MM.1S (cell line): ENCODE measurements around the gene CCSER2.

ENCODE experiments used
- DNase-seq: peaks from one replicate; pipeline ENCODE4 v3.0.0-alpha.2; 2015
- H2AFZ ChIP-seq: fragments of 300-600 bp; sonication (generic); 2 replicates; pipeline ENCODE4 v1.6.0; 2016; ENCODE audit warnings: antibody characterized with exemption, low read length
- H3F3A ChIP-seq: fragments of 300-600 bp; sonication (generic); 2 replicates; pipeline ENCODE4 v1.6.1; 2016; ENCODE audit warnings: mild to moderate bottlenecking, antibody characterized with exemption, low read length, moderate library complexity, mixed read lengths; ENCODE audit not compliant: insufficient read depth
- H3K27ac ChIP-seq: fragments of 300-600 bp; sonication (generic); 2 replicates; pipeline ENCODE4 v1.5.1; 2016; ENCODE audit warnings: mild to moderate bottlenecking, low read length
- H3K27me3 ChIP-seq: fragments of 300-600 bp; sonication (generic); replicated peaks from 2 replicates; pipeline ENCODE4 v1.6.0; 2016; ENCODE audit warnings: low read length; ENCODE audit not compliant: insufficient read depth
- H3K36me3 ChIP-seq: fragments of 300-600 bp; sonication (generic); replicated peaks from 2 replicates; pipeline ENCODE4 v1.6.1; 2016; ENCODE audit warnings: mild to moderate bottlenecking, low read length, mixed read lengths; ENCODE audit not compliant: insufficient read depth
- H3K4me1 ChIP-seq: fragments of 300-600 bp; sonication (generic); 2 replicates; pipeline ENCODE4 v1.6.1; 2016; ENCODE audit warnings: low read length, mixed read lengths
- H3K4me2 ChIP-seq: fragments of 300-600 bp; sonication (generic); 2 replicates; pipeline ENCODE4 v1.6.0; 2016; ENCODE audit warnings: low read depth, low read length
- H3K4me3 ChIP-seq: fragments of 300-600 bp; sonication (generic); 2 replicates; pipeline ENCODE4 v1.5.1; 2016; ENCODE audit warnings: low read length, mixed read lengths
- H3K79me2 ChIP-seq: fragments of 300-600 bp; sonication (generic); 2 replicates; pipeline ENCODE4 v1.6.1; 2016; ENCODE audit warnings: mixed run types, low read length, mixed read lengths
- H3K9ac ChIP-seq: fragments of 300-600 bp; sonication (generic); 2 replicates; pipeline ENCODE4 v1.6.1; 2016; ENCODE audit warnings: low read length, mixed read lengths
- H3K9me2 ChIP-seq: fragments of 300-600 bp; sonication (generic); replicated peaks from 2 replicates; pipeline ENCODE4 v1.6.1; 2016; ENCODE audit warnings: mild to moderate bottlenecking, low read length, mixed read lengths; ENCODE audit not compliant: insufficient read depth
- H3K9me3 ChIP-seq: fragments of 300-600 bp; sonication (generic); replicated peaks from 2 replicates; pipeline ENCODE4 v1.6.1; 2016; ENCODE audit warnings: mild to moderate bottlenecking, low read length, mixed read lengths; ENCODE audit not compliant: insufficient read depth
- H4K20me1 ChIP-seq: fragments of 300-600 bp; sonication (generic); 2 replicates; pipeline ENCODE4 v1.6.1; 2016; ENCODE audit warnings: mild to moderate bottlenecking, low read length, moderate library complexity, mixed read lengths; ENCODE audit not compliant: insufficient read depth
- EZH2 ChIP-seq: fragments of 300-600 bp; sonication (generic); optimal IDR thresholded peaks from 2 replicates; pipeline ENCODE3; 2017; ENCODE audit warnings: low read depth, mild to moderate bottlenecking, antibody characterized with exemption, low read length, mixed read lengths
- EZH2phosphoT487 ChIP-seq: fragments of 300-600 bp; sonication (generic); IDR thresholded peaks from 2 replicates; pipeline ENCODE4 v1.6.1; 2018; ENCODE audit warnings: antibody characterized with exemption, low read length
- TF ChIP-seq, protein P1 (sequence below): fragments of 300-600 bp; sonication (generic); IDR thresholded peaks from 2 replicates; pipeline ENCODE4 v1.5.1; 2016; ENCODE audit warnings: antibody characterized with exemption, low read length, mixed read lengths

Gene CCSER2

DNA sequence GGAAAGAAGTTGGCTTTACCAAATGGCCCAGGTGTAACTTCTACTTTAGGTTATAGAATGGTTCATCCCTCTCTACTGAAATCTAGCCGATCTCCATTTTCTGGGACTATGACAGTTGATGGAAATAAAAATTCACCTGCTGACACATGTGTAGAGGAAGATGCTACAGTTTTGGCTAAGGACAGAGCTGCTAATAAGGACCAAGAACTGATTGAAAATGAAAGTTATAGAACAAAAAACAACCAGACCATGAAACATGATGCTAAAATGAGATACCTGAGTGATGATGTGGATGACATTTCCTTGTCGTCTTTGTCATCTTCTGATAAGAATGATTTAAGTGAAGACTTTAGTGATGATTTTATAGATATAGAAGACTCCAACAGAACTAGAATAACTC is 43.6 kb downstream of the CCSER2 start:
- TF ChIP-seq EZH2phosphoT487 (no peak), EZH2 (no peak)
- TF ChIP-seq, protein P1, sequence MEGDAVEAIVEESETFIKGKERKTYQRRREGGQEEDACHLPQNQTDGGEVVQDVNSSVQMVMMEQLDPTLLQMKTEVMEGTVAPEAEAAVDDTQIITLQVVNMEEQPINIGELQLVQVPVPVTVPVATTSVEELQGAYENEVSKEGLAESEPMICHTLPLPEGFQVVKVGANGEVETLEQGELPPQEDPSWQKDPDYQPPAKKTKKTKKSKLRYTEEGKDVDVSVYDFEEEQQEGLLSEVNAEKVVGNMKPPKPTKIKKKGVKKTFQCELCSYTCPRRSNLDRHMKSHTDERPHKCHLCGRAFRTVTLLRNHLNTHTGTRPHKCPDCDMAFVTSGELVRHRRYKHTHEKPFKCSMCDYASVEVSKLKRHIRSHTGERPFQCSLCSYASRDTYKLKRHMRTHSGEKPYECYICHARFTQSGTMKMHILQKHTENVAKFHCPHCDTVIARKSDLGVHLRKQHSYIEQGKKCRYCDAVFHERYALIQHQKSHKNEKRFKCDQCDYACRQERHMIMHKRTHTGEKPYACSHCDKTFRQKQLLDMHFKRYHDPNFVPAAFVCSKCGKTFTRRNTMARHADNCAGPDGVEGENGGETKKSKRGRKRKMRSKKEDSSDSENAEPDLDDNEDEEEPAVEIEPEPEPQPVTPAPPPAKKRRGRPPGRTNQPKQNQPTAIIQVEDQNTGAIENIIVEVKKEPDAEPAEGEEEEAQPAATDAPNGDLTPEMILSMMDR, result no peak
- Histone ChIP-seq H3K36me3 (no peaks in the 10 kb centered on the region), H3K9me3 (no peaks in the 10 kb centered on the region), H3F3A (no peaks in the 10 kb centered on the region), H3K27me3 (no peaks in the 10 kb centered on the region), H3K9ac (no peak overlapping the region), H3K4me1 (no peaks in the 10 kb centered on the region), H2AFZ (no peak overlapping the region), H3K4me3 (no peak overlapping the region), H3K27ac (no peak overlapping the region), H3K4me2 (no peak overlapping the region), H3K79me2 (peaks cover 3% of the 10 kb centered on the region; the same call in 1 of the 2 replicates), H3K9me2 (no peaks in the 10 kb centered on the region), H4K20me1 (no peaks in the 10 kb centered on the region)
- no peak for DNase-seq

DNA sequence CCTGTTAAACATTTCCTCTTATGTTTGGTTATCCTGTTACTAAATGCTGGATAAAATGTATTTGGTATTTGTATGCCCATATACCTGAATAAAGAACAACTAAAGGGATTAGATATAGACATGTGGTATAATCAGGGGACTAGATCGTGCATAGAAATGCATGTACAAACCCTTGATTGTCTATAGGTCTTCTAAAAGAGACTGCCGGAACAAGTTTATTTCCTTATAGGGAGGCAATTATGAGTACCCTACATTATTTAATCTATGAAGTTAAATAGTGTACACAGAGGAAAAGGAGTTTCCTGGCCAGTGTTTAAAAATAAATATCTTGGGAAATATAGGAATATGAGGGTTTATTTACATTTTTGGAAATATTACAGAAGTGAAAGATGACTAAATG is 44.6 kb downstream of the CCSER2 start:
- Histone ChIP-seq H2AFZ (no peak overlapping the region), H3K79me2 (peaks cover 3% of the 10 kb centered on the region; the same call in 1 of the 2 replicates)
- TF ChIP-seq EZH2 (no peak), EZH2phosphoT487 (no peak)
- TF ChIP-seq, protein P1, result no peak

DNA sequence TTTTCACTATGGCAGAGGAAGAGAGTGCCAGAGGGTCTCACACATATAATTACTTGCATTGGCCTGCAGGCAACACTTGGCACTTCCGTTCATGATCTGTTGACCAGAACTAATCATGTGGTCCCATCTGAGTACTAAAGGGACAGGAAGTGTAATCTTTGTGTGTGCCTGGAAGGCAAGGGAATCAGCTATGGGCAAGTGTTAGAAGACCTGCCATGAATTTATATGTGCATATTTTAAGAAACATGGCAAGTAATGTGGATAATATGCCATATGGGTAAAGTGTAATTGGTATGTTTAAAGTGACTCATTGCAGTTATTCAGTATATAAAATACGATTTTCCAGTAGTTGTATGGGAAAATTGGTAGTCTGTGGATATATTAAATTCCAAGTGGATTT is 46.1 kb downstream of the CCSER2 start:
- Histone ChIP-seq H3K36me3 (no peaks in the 10 kb centered on the region), H3K4me3 (no peak overlapping the region), H3K79me2 (no peaks in the 10 kb centered on the region), H3K4me1 (no peaks in the 10 kb centered on the region), H3K9me2 (no peaks in the 10 kb centered on the region), H3F3A (no peaks in the 10 kb centered on the region), H2AFZ (no peak overlapping the region), H3K9me3 (no peaks in the 10 kb centered on the region), H4K20me1 (no peaks in the 10 kb centered on the region), H3K27ac (no peak overlapping the region), H3K27me3 (no peaks in the 10 kb centered on the region), H3K4me2 (no peak overlapping the region), H3K9ac (no peak overlapping the region)
- no peak for DNase-seq
- TF ChIP-seq EZH2 (no peak), EZH2phosphoT487 (no peak)
- TF ChIP-seq, protein P1, result no peak

More for the DNA sequence above, 44.6 kb downstream of the CCSER2 start:
- Histone ChIP-seq H3K27me3 (no peaks in the 10 kb centered on the region), H3K4me3 (no peak overlapping the region), H3K4me1 (no peaks in the 10 kb centered on the region), H3K9me2 (no peaks in the 10 kb centered on the region), H3K4me2 (no peak overlapping the region), H3K9ac (no peak overlapping the region), H3K27ac (no peak overlapping the region), H3K36me3 (no peaks in the 10 kb centered on the region), H3F3A (no peaks in the 10 kb centered on the region), H3K9me3 (no peaks in the 10 kb centered on the region), H4K20me1 (no peaks in the 10 kb centered on the region)
- no peak for DNase-seq
